ENCODE data around the gene HNF4A. TPM values are rescaled to one million over a fixed set of nuclear protein-coding genes. Genes with fewer than 3 reads are reported as not detected.

The HNF4A gene
- total RNA-seq, 2 donors from 2014 or later: 56.3 to 58.0 TPM

- Mint-ChIP-seq H3K36me3 (ENCODE audit: low read depth) (peaks cover 3% of the 10 kb centered on the region), H3K27ac (no peak overlapping the region)
- H3K9ac ChIP-seq (ENCODE audit: extremely low read depth, low read length, poor library complexity, severe bottlenecking): no peak overlapping the region
These were observed 34.8 kb downstream of the HNF4A start for GRCh38 chr20:44390280-44390679.

GRCh38 chr20:44392088-44392775, 36.7 kb downstream of the HNF4A start:
- Mint-ChIP-seq H3K27ac (no peak overlapping the region), H3K4me1 (peaks cover 40% of the 10 kb centered on the region)
- DNase-seq: no peak

More at GRCh38 chr20:44390280-44390679, 34.8 kb downstream of the HNF4A start:
- Histone ChIP-seq H3K36me3 (ENCODE audit: control insufficient read depth, insufficient read depth, low read length) (peaks cover 8% of the 10 kb centered on the region), H3K4me1 (ENCODE audit: control insufficient read depth, insufficient read depth, low read length) (peaks cover 2% of the 10 kb centered on the region), H3K27me3 (ENCODE audit: control insufficient read depth, insufficient read depth, low read length, poor library complexity, severe bottlenecking) (no peaks in the 10 kb centered on the region), H3K4me3 (ENCODE audit: low read length) (no peak overlapping the region), H3K9me3 (ENCODE audit: control insufficient read depth, low read length) (no peaks in the 10 kb centered on the region), H3K27ac (ENCODE audit: low read depth, low read length) (no peak overlapping the region)
- WGBS, 2 experiments (ENCODE audit: insufficient coverage in 1 of 2, insufficient read length in 1 of 2): 87 to 94% methylated on average over 2 to 5 of the region's 5 CpGs
- Mint-ChIP-seq H3K9me3 (no peaks in the 10 kb centered on the region), H3K4me1 (peaks cover 26% of the 10 kb centered on the region), H3K27me3 (ENCODE audit: insufficient read depth) (peaks cover 13% of the 10 kb centered on the region), H3K4me3 (no peak overlapping the region)
- no peak for TF ChIP-seq CTCF (conservative IDR thresholded peaks at IDR 0.05)
- DNase-seq: no peak

GRCh38 chr20:44392776-44393607, 37.5 kb downstream of the HNF4A start:
- peaks cover 8% of the 10 kb centered on the region for H3K36me3 ChIP-seq (ENCODE audit: control insufficient read depth, insufficient read depth, low read length)
- no peaks in the 10 kb centered on the region for H3K9me3 ChIP-seq (ENCODE audit: control insufficient read depth, low read length)
- Mint-ChIP-seq H3K4me1 (peaks cover 40% of the 10 kb centered on the region), H3K9me3 (no peaks in the 10 kb centered on the region), H3K36me3 (ENCODE audit: low read depth) (peaks cover 3% of the 10 kb centered on the region), H3K27ac (no peak overlapping the region), H3K27me3 (ENCODE audit: insufficient read depth) (peaks cover 13% of the 10 kb centered on the region), H3K4me3 (no peak overlapping the region)
- DNase-seq: no peak
- H3K4me3 ChIP-seq (ENCODE audit: low read length): no peak overlapping the region
- peaks cover 2% of the 10 kb centered on the region for H3K4me1 ChIP-seq (ENCODE audit: control insufficient read depth, insufficient read depth, low read length)
- no peak for TF ChIP-seq CTCF (conservative IDR thresholded peaks at IDR 0.05)
- WGBS, 2 experiments (ENCODE audit: insufficient coverage in 1 of 2, insufficient read length in 1 of 2): 89 to 92% methylated on average over 4 to 5 of the region's 5 CpGs
- no peak overlapping the region for H3K9ac ChIP-seq (ENCODE audit: extremely low read depth, low read length, poor library complexity, severe bottlenecking)
- H3K27me3 ChIP-seq (ENCODE audit: control insufficient read depth, insufficient read depth, low read length, poor library complexity, severe bottlenecking): no peaks in the 10 kb centered on the region
- H3K27ac ChIP-seq (ENCODE audit: low read depth, low read length): no peak overlapping the region

More at GRCh38 chr20:44392088-44392775, 36.7 kb downstream of the HNF4A start:
- no peaks in the 10 kb centered on the region for H3K9me3 Mint-ChIP-seq
- no peak overlapping the region for H3K4me3 Mint-ChIP-seq
- Histone ChIP-seq H3K4me1 (ENCODE audit: control insufficient read depth, insufficient read depth, low read length) (peaks cover 2% of the 10 kb centered on the region), H3K27me3 (ENCODE audit: control insufficient read depth, insufficient read depth, low read length, poor library complexity, severe bottlenecking) (no peaks in the 10 kb centered on the region), H3K4me3 (ENCODE audit: low read length) (no peak overlapping the region), H3K9me3 (ENCODE audit: control insufficient read depth, low read length) (no peaks in the 10 kb centered on the region), H3K27ac (ENCODE audit: low read depth, low read length) (no peak overlapping the region), H3K36me3 (ENCODE audit: control insufficient read depth, insufficient read depth, low read length) (peaks cover 8% of the 10 kb centered on the region), H3K9ac (ENCODE audit: extremely low read depth, low read length, poor library complexity, severe bottlenecking) (no peak overlapping the region)
- no peak for TF ChIP-seq CTCF (conservative IDR thresholded peaks at IDR 0.05)
- 86 to 95% methylated on average over 4 to 8 of the region's 8 CpGs for WGBS, 2 experiments (ENCODE audit: insufficient coverage in 1 of 2, insufficient read length in 1 of 2)
- H3K36me3 Mint-ChIP-seq (ENCODE audit: low read depth): peaks cover 3% of the 10 kb centered on the region
- peaks cover 13% of the 10 kb centered on the region for H3K27me3 Mint-ChIP-seq (ENCODE audit: insufficient read depth)
